RWPE1 (cell line): ENCODE measurements around the gene RASL11B.

Experiments
- CTCF ChIA-PET: fragments of 350-600 bp; sonication (Branson Sonifier 250); formaldehyde crosslinking; extraction: SDS; loops from one replicate; lab custom pipeline; 2021; lab: Yijun Ruan, JAX
- POLR2A ChIA-PET: fragments of 400-600 bp; formaldehyde crosslinking; extraction: SDS; loops from one replicate; lab custom pipeline; 2020; ENCODE audit warnings: antibody characterized with exemption; ENCODE audit not compliant: low non-redundant PET; lab: Yijun Ruan, JAX
- DNase-seq: peaks from one replicate; pipeline ENCODE4 v3.0.0; 2012; ENCODE audit warnings: low spot score
- H3K27ac ChIP-seq: fragments of 450-650 bp; 2 replicates; pipeline ENCODE4 v1.5.1; 2017
- CTCF ChIP-seq: fragments of 450-650 bp; conservative IDR thresholded peaks from 2 replicates; pipeline ENCODE4 v1.5.1; 2017; ENCODE audit warnings: low read depth, mild to moderate bottlenecking

RASL11B gene

GRCh38 chr4:52880994-52881393 lies 18.9 kb downstream of the RASL11B start:
- H3K27ac ChIP-seq: no peak overlapping the region
- TF ChIP-seq CTCF: no peak
- DNase-seq: no peak
- CTCF ChIA-PET: no interaction called here
- POLR2A ChIA-PET: interaction anchor here (0.7 kb wide), 1 partner anchor 159 kb away, joined by 3 read pairs; no protein-coding TSS in a partner anchor

- H3K27ac ChIP-seq: no peak overlapping the region
- POLR2A ChIA-PET: no interaction called here
- DNase-seq: no peak
- no peak for TF ChIP-seq CTCF
- CTCF ChIA-PET: no interaction called here
These were observed 21.1 kb downstream of the RASL11B start for GRCh38 chr4:52883183-52883621.

GRCh38 chr4:52883707-52884669 lies 21.9 kb downstream of the RASL11B start:
- no peak overlapping the region for H3K27ac ChIP-seq
- DNase-seq: no peak
- ChIA-PET CTCF (interaction anchor here (0.5 to 0.7 kb wide), 2 partner anchors 28 to 774 kb away, joined by 3 read pairs; no protein-coding TSS in a partner anchor), POLR2A (no interaction called here)
- no peak for TF ChIP-seq CTCF

GRCh38 chr4:52884994-52885393 lies 22.9 kb downstream of the RASL11B start:
- no peak for DNase-seq
- POLR2A ChIA-PET: no interaction called here
- CTCF ChIA-PET: interaction anchor here (0.7 kb wide), 1 partner anchor 27 kb away, joined by 3 read pairs; no protein-coding TSS in a partner anchor
- no peak for TF ChIP-seq CTCF
- no peak overlapping the region for H3K27ac ChIP-seq

- ChIA-PET POLR2A (no interaction called here), CTCF (no interaction called here)
- no peak for DNase-seq
- TF ChIP-seq CTCF: no peak
- H3K27ac ChIP-seq: no peak overlapping the region
These were observed 27.2 kb downstream of the RASL11B start for GRCh38 chr4:52889354-52889753.

- H3K27ac ChIP-seq: no peak overlapping the region
- POLR2A ChIA-PET: no interaction called here
- CTCF ChIA-PET: interaction anchor here (0.6 kb wide), 1 partner anchor 23 kb away, joined by 3 read pairs; no protein-coding TSS in a partner anchor
- DNase-seq: no peak
- TF ChIP-seq CTCF: no peak
These were observed 27.8 kb downstream of the RASL11B start for GRCh38 chr4:52889778-52890520.
